HG02763 (cell line): ENCODE measurements around the gene INVS.
"Not testable (repeated sequence)": the region's sequence is repeated elsewhere in the genome, so short reads cannot be mapped to it uniquely, and the experiment has no call there.

Source experiments
- ATAC-seq: cut with Tn5 transposase; IDR thresholded peaks from one replicate; pipeline ENCODE4 v1.9.1; 2021; ENCODE audit warnings: mild to moderate bottlenecking, moderate library complexity; ENCODE audit not compliant: unreplicated experiment

Gene INVS

DNA sequence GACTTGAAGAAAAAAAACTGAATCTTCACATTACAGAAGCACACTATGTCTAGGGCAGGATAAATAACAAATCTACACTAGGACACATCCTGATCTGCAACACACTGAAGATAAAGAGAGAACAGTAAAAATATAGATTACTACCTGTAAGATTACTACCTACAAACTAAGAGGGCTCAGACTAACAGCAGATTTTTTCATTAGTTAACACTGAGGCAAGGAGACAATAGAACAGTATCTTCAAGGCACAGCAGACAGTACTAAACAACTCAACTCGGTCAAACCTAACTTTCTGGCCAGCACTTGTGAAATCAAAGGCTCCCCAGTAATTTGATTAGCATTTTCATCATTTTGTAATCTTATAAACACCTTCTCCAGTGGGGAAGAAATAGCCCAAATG lies 207.2 kb downstream of the INVS start:
- ATAC-seq: no peak

GRCh38 chr9:100307080-100307479 lies 208.0 kb downstream of the INVS start:
- no peak for ATAC-seq

- no peak for ATAC-seq
Observed at GRCh38 chr9:100308965-100309564, 210.0 kb downstream of the INVS start.

GRCh38 chr9:100309992-100310391 lies 210.9 kb downstream of the INVS start:
- ATAC-seq: no peak

GRCh38 chr9:100315561-100315960 lies 216.5 kb downstream of the INVS start:
- ATAC-seq: no peak

- ATAC-seq: no peak
Observed at GRCh38 chr9:100317706-100318105, 218.7 kb downstream of the INVS start.

DNA sequence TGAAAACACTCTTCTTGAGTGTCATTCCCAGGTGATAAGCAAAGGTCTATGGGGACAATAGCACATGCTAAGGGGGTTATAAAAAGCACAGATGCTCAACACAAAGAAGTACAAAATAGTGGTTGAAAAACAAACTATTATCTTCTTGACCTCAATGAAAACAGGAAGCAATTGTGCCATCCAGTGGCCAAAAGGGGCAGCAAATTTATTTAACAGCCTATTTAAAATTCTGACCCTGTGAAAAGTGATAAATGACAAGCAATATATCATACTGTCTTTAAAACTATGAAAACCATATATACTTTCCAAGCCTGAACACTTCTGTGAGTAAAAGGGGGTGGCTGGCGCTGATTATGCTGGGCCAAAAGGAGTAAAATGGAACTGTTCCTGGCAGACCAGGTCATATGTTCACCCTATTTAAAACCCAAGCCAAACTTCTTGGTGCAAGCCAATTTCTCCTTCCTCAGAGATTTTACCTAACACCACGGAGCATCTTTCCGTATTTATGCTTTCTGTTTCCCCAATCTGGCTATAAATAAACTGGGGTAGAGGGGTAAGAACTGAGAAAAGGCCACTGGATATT lies 224.0 kb downstream of the INVS start:
- no peak for ATAC-seq

DNA sequence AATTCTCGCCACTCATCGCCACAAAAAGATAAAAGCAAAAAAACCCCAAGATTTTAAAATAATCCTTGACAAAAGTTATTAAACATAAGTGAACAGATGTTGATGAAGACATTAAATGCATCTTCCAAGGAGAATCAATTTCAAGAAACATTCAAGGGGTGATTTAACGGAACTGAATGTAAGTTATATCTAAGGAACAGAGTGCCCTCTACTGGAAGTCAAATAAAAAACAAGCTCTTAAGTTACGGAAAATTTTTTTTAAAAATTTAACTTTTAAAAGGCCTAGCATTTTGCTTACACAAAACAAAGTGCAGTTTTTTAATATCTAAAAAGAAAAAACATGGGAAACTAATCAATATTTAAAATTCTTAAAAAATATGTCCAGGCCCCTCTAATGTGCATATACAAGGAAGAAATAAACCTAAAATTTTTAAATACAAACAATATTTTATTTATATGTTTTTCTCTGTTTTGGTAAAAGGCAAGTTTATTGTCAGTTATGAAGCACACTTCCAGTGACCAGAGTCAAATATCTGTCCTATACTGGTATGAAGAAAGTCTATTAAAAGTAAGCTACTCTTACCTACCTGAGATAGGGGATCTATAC lies 225.7 kb downstream of the INVS start:
- no peak for ATAC-seq

GRCh38 chr9:100338736-100339135 lies 239.7 kb downstream of the INVS start:
- ATAC-seq: not testable (repeated sequence)

DNA sequence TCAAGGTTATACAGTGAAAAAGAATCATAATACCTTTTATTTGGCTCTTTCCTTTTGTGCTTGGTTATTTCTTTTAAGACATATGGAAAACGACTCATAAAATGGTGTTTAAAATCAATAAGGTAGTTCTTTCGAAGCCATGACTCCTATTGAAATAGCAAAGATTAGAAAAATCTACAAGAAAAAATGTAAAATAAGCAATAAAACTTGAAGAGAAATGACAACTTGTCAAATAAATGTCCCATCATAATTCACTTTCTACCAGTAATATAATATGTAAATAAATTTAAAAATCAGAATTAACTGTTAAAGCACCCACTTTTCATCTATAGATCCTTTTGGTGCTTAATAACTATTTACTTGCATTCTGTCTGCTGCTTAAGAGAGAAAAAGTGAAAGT lies 241.2 kb downstream of the INVS start:
- ATAC-seq: no peak

DNA sequence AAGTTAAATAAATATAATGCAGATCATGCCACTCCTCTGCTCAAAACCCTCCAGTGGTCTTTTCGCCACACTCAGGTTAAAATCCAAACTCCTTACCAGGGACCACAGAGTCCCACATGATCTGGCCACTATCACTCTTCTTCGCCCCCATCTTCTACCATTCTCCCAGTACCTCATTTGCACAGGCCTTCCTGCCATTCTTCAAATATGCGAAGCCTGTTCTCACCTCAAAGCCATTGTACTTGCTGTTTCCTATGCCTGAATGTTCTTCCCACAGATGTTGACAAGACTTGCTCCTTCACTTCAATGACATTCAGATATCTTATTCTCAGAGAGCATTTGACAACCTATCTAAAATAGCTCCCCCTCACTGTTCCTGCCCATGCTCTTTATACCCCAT lies 242.8 kb downstream of the INVS start:
- ATAC-seq: no peak

- no peak for ATAC-seq
Observed at GRCh38 chr9:100346836-100347235, 247.8 kb downstream of the INVS start.

DNA sequence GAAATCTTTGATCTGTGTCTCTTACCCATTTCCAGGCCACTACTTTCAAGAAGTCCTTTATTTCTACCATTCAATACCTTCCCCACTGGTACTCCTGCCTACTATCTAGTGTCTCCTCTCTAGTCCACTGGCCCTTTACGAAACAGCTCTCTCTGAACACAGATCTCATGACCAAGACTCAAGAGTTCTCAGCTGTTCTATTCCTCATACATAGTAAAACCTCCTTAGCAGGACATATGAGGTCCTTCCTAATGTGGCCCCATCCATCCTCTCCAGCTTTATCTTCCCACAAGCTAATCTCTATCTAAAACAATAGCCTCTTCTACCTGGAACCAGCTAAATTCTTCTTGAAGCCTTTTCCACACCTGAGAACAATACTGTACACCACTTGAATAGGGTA lies 251.1 kb downstream of the INVS start:
- no peak for ATAC-seq
